Fibroblast of lung (primary cell): ENCODE measurements around the gene SLC16A10.

Experiments
- CTCF ChIP-seq, 2 donors: IDR thresholded peaks in 1 of 2; conservative IDR thresholded peaks in 1 of 2; 1 replicate in 1 of 2; 2 replicates in 1 of 2; pipeline ENCODE4 v1.5.1; 2011 to 2012; ENCODE audit warnings: low read length in 2 of 2, control low read depth in 1 of 2, inconsistent platforms in 1 of 2, low read depth in 1 of 2, mild to moderate bottlenecking in 1 of 2
- EZH2 ChIP-seq: IDR thresholded peaks from 2 replicates; pipeline ENCODE4 v1.5.1; 2012; ENCODE audit warnings: low read length, control low read depth, mild to moderate bottlenecking; ENCODE audit errors: missing control alignments

- TF ChIP-seq CTCF (conservative IDR thresholded peaks at IDR 0.05 in 1 of 2, IDR thresholded peaks at IDR 0.05 in 1 of 2; ENCODE audit: low read depth in 1 of 2, low read length in 2 of 2) (no peak), EZH2 (no peak)
Measured at GRCh38 chr6:111121789-111122350, 34.6 kb downstream of the SLC16A10 start.
